22Rv1 (cell line): ENCODE data around the gene PARVB.

Experiments used
- H3K27ac ChIP-seq: fragments of 450-650 bp; 2 replicates; pipeline ENCODE4 v1.5.1; 2017
- ZFX ChIP-seq: fragments of 450-650 bp; IDR thresholded peaks from 2 replicates; pipeline ENCODE4 v1.6.1; 2017; ENCODE audit warnings: antibody characterized with exemption, borderline replicate concordance
- TF ChIP-seq, protein P1 (sequence below): fragments of 450-650 bp; IDR thresholded peaks from 2 replicates; pipeline ENCODE4 v1.5.1; 2017; ENCODE audit warnings: mild to moderate bottlenecking

Gene PARVB

DNA sequence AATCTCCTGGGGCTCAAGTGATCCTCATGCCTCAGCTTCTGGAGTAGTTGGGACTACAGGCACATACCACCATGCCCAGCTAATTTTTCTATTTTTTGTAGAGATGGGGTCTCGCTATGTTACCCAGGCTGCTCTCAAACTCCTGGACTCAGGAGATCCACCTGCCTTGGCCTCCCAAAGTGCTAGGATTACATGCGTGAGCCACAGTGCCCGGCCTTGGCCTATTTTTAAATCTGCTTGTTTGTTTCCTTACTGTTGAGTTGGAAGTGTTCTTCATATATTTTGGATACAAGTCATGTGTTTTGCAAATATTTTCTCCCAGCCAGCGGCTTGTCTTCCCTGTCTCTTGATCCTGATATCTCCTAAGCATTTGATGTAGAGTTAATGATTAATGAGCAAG is 5.0 kb downstream of the PARVB start:
- TF ChIP-seq, protein P1, sequence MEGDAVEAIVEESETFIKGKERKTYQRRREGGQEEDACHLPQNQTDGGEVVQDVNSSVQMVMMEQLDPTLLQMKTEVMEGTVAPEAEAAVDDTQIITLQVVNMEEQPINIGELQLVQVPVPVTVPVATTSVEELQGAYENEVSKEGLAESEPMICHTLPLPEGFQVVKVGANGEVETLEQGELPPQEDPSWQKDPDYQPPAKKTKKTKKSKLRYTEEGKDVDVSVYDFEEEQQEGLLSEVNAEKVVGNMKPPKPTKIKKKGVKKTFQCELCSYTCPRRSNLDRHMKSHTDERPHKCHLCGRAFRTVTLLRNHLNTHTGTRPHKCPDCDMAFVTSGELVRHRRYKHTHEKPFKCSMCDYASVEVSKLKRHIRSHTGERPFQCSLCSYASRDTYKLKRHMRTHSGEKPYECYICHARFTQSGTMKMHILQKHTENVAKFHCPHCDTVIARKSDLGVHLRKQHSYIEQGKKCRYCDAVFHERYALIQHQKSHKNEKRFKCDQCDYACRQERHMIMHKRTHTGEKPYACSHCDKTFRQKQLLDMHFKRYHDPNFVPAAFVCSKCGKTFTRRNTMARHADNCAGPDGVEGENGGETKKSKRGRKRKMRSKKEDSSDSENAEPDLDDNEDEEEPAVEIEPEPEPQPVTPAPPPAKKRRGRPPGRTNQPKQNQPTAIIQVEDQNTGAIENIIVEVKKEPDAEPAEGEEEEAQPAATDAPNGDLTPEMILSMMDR: no peak
- TF ChIP-seq ZFX: no peak
- peak overlapping the region; percentile 54 for H3K27ac ChIP-seq

DNA sequence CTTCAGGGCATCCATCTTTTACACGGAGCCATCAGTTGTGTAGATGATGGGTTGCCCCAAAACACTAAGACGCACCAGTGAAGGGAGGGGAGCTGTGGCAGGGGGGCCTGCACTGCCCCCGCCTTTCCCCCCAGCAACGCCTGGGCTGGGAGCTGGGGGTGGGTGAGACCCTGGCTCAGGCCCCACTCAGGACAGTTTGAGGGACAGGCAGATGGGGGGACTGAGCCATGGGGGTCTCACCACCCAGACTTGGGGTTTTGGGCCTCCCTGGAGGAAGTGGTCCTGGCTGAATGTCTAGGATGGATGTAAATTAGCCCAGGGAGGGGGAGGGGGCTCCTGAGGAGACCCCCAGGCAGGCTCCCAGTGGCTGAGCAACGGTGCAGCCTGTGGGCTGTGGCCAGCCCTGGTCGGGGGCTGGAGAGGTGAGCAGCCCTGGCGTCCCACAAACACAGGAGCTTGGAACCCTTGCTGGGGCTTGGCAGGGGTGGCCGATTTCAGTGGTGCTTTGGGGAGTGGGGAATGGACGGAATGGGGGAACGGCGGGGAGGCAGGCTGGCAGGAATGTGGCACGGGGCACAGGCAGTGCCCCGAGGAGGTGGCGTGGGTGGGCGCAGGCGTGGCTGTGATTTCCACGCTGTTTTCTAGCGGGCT is 6.1 kb downstream of the PARVB start:
- TF ChIP-seq, protein P1: no peak
- no peak for TF ChIP-seq ZFX
- no peak overlapping the region; the same call in 1 of the 2 replicates for H3K27ac ChIP-seq

DNA sequence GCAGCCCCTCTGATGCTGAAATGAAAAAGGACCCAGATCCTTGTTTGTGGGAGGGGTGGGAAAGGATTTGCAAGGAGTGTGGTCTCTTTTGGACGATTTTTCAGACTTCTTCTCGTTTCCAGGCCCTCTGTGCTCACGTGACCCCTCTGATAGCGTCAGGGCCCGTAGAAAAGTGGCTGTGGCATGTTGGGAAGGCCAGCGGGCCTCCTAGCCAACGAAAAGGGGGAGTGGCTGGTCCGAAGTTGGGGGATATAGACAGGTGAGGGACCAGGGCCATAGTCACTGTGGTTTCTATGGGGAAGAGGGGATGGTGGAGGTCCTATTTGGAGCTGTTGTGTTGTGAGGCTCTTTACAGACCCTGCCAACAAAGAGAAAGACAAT is 6.6 kb downstream of the PARVB start:
- no peak for TF ChIP-seq ZFX
- TF ChIP-seq, protein P1: no peak
- H3K27ac ChIP-seq: no peak overlapping the region

DNA sequence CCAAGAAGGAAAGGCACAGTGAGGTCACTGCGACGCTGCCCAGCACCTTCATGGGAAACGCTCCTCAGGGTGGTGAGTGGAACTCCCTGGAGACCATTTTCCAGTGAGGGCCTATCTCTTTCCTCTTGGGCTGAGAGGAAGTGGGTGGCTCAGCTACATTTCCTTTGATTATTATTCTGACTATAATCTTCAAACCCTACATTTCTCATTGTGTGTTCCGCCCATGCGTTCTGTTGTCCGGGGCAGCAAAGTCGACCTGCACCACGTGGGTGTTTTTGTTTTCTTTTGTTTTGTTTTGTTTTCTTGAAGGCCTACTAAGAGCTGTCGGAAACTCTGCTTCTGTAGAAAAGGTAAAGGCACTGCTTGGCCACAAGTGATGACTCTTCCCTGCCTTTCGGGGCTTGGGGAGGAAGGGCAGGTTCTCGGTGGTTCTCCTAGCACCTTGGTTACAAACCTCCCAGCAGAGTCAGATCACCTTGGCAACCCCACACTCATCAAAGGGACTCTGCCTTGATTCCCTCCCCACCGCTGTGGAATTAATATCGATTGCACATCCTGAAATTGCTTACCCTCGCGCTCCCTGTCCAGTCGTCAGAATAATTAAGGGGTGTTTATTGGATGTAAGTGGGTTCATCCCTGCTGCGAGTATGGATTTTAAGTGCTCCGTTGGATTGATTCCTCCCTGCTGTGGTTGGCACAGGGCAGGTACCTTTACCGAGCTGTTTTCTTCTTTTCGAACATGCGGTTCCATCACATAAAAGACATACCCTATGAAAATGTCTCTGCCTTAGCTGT is 7.3 kb downstream of the PARVB start:
- no peak for TF ChIP-seq ZFX
- TF ChIP-seq, protein P1: no peak
- H3K27ac ChIP-seq: no peak overlapping the region

DNA sequence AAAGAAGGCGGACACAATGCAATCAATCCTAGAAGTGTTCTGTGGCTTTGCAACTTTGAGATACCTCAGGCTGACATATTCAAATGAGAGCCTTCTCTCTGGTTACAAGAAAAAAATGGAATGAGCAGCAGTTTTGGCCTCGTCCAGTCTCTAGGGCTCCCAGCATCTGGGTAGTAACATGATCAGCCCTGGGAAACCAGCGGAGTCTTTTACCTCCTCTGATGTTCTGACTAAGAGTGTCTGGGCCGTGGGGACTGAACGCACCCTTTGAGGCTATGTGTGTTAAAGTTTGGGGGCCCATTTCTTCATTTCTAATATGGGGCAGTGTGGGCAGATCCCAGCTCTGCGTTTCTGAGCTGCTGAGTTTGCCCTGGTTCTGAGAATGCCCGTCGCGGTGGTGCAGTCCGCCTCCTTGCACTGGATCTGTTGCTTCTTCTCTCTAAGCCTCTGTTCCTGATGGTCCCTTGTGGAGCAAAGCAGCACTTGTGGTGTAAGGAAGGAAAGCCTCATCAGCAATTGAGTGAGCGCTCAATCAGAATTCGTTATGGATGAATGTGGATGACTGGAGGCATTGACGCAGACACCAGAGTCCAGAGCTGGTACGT is 8.1 kb downstream of the PARVB start:
- TF ChIP-seq ZFX: no peak
- TF ChIP-seq, protein P1: no peak
- no peak overlapping the region for H3K27ac ChIP-seq

DNA sequence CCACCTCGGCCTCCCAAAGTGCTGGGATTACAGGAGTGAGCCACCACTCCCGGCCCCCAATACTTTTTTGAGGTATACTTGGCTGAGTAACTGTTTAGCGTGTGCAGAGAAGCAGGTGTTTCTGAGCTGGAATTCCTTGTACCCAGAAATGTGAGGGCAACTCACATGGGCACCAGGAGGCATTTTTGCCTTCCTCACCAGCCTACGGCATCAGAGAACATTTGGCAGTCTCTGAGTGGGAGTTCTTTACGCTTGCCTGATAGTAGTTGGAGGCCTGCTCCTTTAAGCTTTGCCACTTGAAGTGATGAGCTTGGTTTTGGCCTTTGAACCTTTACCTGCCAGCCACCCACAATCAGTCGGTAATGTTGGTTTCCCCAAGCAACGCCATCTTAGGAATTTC is 9.2 kb downstream of the PARVB start:
- TF ChIP-seq, protein P1: no peak
- no peak overlapping the region for H3K27ac ChIP-seq

DNA sequence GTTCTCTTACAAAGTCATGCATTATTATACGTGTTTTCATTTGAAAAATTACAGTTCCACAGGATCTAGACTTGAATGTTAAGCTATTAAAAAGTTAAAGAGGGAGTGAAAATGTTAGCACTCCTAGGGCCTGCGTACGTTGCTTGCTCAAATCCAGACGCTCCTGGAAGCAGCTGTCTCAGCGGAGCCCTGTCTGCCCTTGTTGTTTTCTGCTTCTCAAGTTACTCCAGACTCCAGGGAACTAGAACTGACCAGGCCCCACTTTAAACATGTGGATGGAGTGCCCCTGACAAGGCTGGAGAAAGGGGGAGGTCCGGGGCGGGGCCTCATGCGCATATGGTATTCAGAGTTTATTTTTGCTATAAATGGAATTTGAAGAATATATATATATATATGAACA is 9.6 kb downstream of the PARVB start:
- TF ChIP-seq, protein P1: no peak
- no peak for TF ChIP-seq ZFX
- H3K27ac ChIP-seq: no peak overlapping the region
